ENCODE results near the gene ZNF148.

The ZNF148 gene

DNA sequence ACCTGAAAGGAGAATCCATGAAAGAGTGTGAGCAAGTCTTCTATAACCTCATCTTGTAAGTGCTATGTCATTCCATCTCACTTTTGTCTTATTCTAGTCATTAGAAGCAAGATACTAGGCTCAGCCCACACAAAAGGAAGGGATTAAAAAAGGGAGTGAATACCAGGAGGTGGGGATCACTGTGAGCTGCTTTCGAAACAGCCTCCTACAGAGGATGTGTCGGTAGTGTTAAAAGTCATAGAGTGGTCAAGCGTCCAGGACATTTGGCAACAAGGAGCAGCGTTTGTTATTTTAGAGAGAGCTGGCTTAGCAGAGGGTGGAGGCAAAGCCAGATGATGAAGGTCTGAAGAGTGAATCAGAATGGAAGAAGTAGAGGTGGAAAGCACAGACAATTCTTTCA, 11.7 kb upstream of the ZNF148 start:
- no peak for TF ChIP-seq POLR2A (IDR thresholded peaks at IDR 0.05; ENCODE audit: low read depth, low read length)
- FAIRE-seq (no peak), DNase-seq (ENCODE audit: insufficient read length, low spot score) (no peak)

DNA sequence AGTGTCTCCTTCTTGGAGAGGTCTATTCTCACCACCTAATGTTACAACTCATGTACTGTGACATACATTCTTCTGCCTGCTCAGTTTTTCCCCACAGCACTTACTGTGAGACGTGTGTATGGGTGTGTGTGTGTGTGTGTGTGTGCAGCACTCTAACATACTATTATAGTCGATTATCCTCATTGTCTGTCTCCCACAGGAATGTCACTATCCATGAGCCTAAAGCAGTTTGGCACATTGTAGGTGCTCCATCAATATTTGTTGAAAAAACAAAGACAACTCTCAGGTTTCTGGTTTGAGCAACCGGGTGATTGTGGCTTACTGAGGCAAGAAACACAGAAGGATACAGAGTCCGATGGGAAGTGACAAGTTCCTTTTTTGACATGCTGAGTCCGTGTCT, 8.6 kb upstream of the ZNF148 start:
- DNase-seq (ENCODE audit: insufficient read length, low spot score) (no peak), FAIRE-seq (no peak)
- no peak for TF ChIP-seq POLR2A (IDR thresholded peaks at IDR 0.05; ENCODE audit: low read depth, low read length)

DNA sequence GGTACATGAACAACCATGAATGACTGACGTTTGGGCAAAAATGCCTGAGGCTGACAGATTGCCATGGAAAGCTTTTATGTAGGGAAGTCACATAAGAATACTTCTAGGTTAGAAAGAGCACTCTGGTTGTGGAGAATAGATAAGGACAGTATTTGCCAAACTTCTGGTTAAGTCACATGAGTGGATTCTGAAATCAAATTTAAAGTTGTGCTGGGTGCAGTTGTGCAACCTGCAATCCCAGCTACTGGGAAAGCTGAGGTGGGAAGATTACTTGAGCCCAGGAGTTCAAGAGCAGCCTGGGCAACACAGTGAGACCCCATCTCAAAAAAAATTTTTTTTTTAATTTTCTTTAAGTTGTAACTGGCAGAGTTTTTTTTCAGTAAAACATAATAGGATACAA, 7.2 kb upstream of the ZNF148 start:
- TF ChIP-seq POLR2A (IDR thresholded peaks at IDR 0.05; ENCODE audit: low read depth, low read length): no peak
- FAIRE-seq: no peak
- no peak for DNase-seq (ENCODE audit: insufficient read length, low spot score)

DNA sequence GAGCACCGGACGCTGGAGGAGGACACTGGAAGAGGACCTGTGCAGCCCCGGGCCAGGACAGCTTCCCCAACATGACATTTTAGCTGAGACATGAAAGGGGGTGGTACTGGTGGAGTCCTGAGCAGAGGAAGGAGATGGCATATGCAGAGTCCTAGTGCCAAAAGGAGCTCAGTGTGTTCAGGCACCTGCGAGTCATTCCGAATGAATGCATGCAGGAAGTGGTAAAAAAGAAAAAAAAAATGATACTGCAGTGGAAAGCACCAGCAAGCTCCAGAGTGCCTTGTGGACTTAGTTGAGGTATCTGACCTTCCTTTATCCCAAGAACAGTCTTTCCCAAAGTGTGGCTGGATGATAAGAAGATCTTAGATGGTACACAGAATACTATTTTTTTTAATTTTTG, 6.6 kb upstream of the ZNF148 start:
- FAIRE-seq (peak; percentile 75), DNase-seq (ENCODE audit: insufficient read length, low spot score) (peak; percentile 42)
- no peak for TF ChIP-seq POLR2A (IDR thresholded peaks at IDR 0.05; ENCODE audit: low read depth, low read length)

DNA sequence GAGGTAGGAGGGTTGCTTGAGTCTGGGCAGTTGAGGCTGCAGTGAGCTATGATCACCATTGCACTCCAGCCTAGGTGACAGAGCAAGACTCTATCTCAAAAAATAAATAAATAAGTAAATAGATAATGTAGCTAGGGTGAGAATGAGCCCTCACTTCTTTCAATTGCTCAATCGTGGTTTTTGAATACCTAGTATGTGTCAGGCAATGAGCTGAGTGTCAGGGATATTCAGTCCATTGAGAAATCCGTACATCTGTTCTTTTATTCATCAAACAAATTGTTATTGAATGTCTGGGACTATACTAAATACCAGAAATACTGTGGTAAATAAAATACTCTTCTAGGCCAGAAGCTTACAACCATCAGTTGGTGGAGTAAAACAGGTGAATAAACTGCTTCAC, 6.2 kb upstream of the ZNF148 start:
- FAIRE-seq (no peak), DNase-seq (ENCODE audit: insufficient read length, low spot score) (no peak)
- no peak for TF ChIP-seq POLR2A (IDR thresholded peaks at IDR 0.05; ENCODE audit: low read depth, low read length)

DNA sequence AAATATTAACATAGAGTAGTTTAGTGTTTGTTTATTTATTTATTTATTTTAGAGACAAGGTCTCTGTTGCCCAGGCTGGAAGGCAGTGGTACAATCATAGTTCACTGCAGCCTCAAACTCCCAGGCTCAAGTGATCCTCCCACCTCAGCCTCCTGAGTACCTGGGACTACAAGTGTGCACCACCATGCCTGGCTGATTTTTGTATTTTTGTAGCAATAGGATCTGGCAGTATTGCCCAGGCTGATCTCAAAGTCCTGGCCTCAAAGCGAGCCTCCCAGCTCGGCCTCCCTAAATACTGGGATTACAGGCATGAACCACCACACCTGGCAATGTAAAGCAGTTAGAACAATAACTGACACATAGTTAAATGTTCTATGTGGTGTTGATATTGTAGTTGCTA, 4.4 kb upstream of the ZNF148 start:
- TF ChIP-seq POLR2A (IDR thresholded peaks at IDR 0.05; ENCODE audit: low read depth, low read length): no peak

DNA sequence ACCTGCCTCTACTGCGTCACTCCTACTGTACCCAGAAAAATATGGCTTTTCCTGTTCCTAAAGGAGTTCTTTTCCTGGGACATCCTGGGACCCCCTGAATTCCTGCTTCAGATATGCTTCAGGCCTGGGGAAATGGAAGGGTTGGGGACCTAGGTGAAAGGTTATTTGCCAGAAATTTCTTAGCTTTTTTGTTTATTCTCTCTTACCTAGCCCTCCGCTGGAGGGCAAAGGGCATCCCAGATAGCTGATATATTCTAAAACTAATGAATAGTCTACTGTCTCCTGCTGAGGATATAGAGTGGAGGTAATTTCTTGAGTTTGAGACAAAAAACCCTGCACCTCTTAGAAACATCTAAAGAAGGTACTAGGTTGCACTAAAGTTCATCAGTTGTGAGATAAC, 3.6 kb upstream of the ZNF148 start:
- no peak for TF ChIP-seq POLR2A (IDR thresholded peaks at IDR 0.05; ENCODE audit: low read depth, low read length)
- DNase-seq (ENCODE audit: insufficient read length, low spot score): no peak
- no peak for FAIRE-seq

More for the DNA sequence above, 4.4 kb upstream of the ZNF148 start:
- DNase-seq (ENCODE audit: insufficient read length, low spot score) (no peak), FAIRE-seq (no peak)

DNA sequence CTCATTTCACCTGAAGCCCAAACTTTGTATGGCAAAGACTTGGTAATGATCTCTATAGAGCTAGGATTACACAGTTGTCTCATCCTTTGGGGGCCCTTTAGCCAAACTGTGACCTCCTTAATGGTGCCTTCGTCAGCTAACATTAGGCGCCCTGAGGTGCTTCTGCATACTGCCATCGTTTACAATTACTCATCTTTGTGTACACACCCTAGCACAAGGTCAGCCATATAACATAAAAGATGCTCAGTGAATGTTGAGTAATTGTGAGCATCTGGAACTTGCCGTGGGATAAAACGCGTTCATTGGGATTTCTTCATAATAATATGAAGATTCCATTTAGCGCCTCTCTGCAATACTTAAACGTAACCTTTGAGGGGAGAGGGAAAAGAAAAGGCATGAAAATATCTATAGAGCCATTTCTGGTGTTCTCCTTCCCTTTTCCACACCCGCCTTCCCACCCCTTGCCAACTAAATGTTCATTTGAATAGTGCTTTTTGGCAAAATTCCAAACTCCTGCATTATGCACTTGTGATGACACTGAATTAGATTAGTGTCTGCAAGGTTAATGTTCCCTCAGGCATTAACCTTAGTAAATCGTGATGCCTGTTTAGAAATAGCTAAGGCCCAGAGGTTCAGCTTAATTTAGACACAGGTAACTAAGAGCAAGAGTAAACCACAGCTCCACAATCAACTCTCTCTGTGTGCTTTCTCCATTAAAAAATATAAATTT, 990 bp upstream of the ZNF148 start:
- FAIRE-seq (no peak), DNase-seq (ENCODE audit: insufficient read length, low spot score) (no peak)
- TF ChIP-seq POLR2A (IDR thresholded peaks at IDR 0.05; ENCODE audit: low read depth, low read length): no peak

DNA sequence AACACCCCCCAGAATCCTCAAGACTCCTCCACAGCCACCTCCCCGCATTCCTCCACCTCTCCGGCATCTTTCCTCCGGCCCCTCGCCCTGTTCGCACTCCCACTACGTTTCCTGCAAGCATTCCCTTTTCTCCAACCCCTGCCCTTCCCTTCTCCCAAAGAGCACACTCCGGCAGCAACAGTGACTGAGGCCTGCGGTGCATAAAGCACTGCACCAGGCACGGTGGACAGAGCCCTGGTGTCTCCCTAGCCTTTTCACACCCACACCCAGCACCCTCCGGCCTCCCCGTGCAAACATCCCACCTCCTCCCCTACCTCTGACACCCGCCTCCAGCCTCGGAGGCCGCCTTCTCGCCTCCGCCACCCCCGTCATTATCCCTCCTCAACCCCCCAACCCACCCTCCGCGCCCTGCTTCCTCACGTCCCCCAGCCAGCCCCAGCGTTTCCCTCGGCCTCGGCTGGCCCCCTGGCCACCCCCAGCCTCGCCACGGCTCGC, 577 bp downstream of the ZNF148 start:
- no peak for FAIRE-seq

DNA sequence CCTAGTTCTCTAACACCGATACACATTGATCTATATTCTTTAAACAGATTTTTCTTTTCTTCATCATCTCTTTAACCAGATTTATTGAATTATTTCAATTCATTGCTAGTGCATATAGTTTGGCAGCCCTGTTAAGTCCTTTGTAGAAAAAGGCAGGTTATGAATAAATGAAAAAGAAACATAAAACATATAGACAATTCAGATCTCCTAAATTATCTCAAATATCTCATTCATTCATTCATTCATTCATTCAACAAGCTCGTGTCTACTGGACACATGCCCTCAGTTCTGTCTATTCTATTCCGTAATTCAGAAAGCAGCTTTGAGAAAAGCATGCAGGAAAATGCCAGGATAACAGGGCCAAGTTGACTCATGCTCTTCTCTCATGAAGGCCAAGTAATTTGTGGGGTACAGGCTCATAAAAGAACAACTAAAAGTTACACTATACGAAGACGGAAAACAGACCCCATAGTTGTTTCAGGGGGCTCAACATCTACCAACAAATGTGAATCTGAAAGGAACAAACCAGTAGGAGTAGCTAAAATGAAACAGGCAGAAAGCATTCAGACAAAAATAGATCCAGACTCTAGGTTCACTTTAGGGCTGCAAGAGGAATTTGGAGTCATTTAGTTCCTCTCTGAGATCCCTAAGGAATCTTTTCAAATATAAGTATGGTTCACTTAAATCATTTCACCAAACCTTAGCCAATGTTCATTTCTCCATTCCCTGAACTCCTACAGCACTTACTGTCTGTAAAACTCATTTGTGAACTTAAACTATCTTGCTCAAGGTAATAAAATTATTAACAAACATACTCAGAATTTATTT, 7.5 kb downstream of the ZNF148 start:
- DNase-seq (ENCODE audit: insufficient read length, low spot score) (no peak), FAIRE-seq (peak; percentile 27)
- no peak for TF ChIP-seq POLR2A (IDR thresholded peaks at IDR 0.05; ENCODE audit: low read depth, low read length)

More for the DNA sequence above, 577 bp downstream of the ZNF148 start:
- peak; percentile 4; the same call in 1 of the 2 replicates for TF ChIP-seq POLR2A (IDR thresholded peaks at IDR 0.05; ENCODE audit: low read depth, low read length)
- peak; percentile 68 for DNase-seq (ENCODE audit: insufficient read length, low spot score)

DNA sequence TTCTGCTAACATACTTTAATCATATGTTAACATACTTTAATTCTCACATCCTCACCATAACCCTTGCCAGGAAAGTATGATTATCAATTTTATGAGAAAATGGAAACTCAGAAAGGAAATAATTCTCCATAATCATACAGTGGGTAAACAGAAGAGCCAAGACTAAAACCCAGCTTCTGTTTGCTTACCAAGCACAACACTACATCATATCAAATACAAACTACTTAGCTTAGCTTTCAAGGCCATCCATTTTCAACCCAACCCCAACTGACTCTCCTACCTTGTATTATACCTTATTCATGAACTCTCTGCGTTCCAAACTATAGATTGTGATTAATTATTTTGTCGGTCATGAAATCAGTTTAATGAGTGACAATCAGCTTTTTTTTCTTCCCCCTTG, 9.0 kb downstream of the ZNF148 start:
- DNase-seq (ENCODE audit: insufficient read length, low spot score): no peak
- FAIRE-seq: peak; percentile 23
- no peak for TF ChIP-seq POLR2A (IDR thresholded peaks at IDR 0.05; ENCODE audit: low read depth, low read length)

DNA sequence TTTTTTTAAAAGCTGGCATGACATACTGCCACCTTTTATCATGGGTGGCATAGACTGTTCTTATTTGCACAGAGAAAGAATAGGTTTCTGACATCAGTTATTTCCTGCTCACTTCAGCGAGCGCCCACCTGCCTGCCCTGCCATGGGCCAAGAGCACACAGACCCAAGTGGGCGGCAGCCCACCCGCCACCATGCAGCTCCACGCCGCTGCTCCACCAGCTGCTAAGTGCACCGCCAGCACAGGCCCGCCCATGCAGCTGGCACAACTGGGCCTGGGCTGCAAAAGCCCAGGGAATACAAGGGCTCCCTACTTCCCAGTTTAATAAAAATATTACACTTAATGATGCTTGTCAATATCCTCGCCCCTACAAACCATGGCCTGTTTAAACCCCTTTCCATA, 15.4 kb downstream of the ZNF148 start:
- FAIRE-seq: no peak
- DNase-seq (ENCODE audit: insufficient read length, low spot score): no peak
- no peak for TF ChIP-seq POLR2A (IDR thresholded peaks at IDR 0.05; ENCODE audit: low read depth, low read length)

DNA sequence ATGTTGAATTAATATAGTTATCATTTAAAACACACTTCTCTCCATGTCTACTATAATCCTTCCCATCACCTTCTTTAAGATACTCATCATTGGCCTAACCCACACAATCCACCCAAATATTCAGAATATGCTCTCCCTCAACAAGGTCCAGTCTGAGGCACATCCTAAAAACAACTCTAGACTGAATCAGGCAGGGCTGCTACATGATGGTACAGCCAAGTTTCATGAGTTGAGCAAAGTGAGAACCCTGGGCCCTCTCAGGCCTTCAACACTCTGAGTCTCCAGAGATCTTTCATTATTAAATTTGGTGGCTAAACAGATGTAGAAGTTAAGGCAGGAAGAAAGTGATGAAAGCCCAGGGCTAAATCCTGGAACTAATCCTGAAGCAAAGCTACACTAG, 16.2 kb downstream of the ZNF148 start:
- TF ChIP-seq POLR2A (IDR thresholded peaks at IDR 0.05; ENCODE audit: low read depth, low read length): no peak
- DNase-seq (ENCODE audit: insufficient read length, low spot score): no peak
- no peak for FAIRE-seq

DNA sequence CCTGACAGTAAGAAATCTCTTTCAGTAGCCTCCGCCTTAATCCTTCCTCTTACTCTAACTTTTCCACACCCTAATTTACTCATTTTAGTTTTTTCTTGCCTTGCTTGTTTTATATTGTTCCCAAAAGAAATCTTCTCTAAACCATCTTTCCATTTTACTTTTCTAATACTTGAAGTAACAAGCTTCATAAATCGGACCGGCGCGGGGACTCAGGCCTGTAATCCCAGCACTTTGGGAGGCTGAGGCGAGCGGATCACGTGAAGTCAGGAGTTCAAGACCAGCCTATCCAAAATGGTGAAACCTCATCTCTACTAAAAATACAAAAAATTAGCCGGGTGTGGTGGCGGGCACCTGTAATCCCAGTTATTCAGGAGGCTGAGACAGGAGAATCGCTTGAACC, 17.3 kb downstream of the ZNF148 start:
- DNase-seq (ENCODE audit: insufficient read length, low spot score): no peak
- no peak for TF ChIP-seq POLR2A (IDR thresholded peaks at IDR 0.05; ENCODE audit: low read depth, low read length)
- FAIRE-seq: no peak

Data from H54 (cell line).